DOHH2 (cell line): ENCODE measurements around the gene PRKCQ.

Experiments
- H3F3A ChIP-seq: fragments of 200-600 bp; sonication (generic), shearing (Covaris generic); 2 replicates; pipeline ENCODE4 v1.6.0; 2016; ENCODE audit warnings: antibody characterized with exemption, mild to moderate bottlenecking; ENCODE audit not compliant: control insufficient read depth, insufficient read depth
- H3K27ac ChIP-seq: fragments of 200-600 bp; sonication (generic); 2 replicates; pipeline ENCODE4 v1.5.1; 2014; ENCODE audit warnings: low read depth, mild to moderate bottlenecking, low read length, moderate library complexity
- H3K27me3 ChIP-seq: fragments of 200-600 bp; sonication (generic); 2 replicates; pipeline ENCODE4 v1.6.1; 2014; ENCODE audit warnings: mild to moderate bottlenecking, low read length, mixed read lengths; ENCODE audit not compliant: control insufficient read depth
- H3K36me3 ChIP-seq: fragments of 200-600 bp; sonication (generic); 2 replicates; pipeline ENCODE4 v1.6.1; 2014; ENCODE audit warnings: mild to moderate bottlenecking, low read length, moderate library complexity, mixed read lengths; ENCODE audit not compliant: control insufficient read depth
- H3K4me1 ChIP-seq: fragments of 200-600 bp; sonication (generic); 2 replicates; pipeline ENCODE4 v1.6.1; 2014; ENCODE audit warnings: mild to moderate bottlenecking, low read length, mixed read lengths; ENCODE audit not compliant: control insufficient read depth
- H3K4me2 ChIP-seq: fragments of 200-600 bp; sonication (generic); 2 replicates; pipeline ENCODE4 v1.6.0; 2014; ENCODE audit warnings: mild to moderate bottlenecking, low read length, moderate library complexity
- H3K4me3 ChIP-seq: fragments of 200-600 bp; sonication (generic); 2 replicates; pipeline ENCODE4 v1.5.1; 2014; ENCODE audit warnings: mild to moderate bottlenecking, low read length, mixed read lengths
- H3K79me2 ChIP-seq: fragments of 200-600 bp; sonication (generic); 2 replicates; pipeline ENCODE4 v1.6.1; 2014; ENCODE audit warnings: mild to moderate bottlenecking, low read length, mixed read lengths; ENCODE audit not compliant: control insufficient read depth
- H3K9me2 ChIP-seq: fragments of 200-600 bp; sonication (generic); replicated peaks from 2 replicates; pipeline ENCODE4 v1.6.1; 2014; ENCODE audit warnings: mild to moderate bottlenecking, low read length, mixed read lengths; ENCODE audit not compliant: control insufficient read depth
- H3K9me3 ChIP-seq: fragments of 200-600 bp; sonication (generic); 2 replicates; pipeline ENCODE4 v1.6.1; 2014; ENCODE audit warnings: antibody characterized with exemption, low read length, mixed read lengths; ENCODE audit not compliant: control insufficient read depth, insufficient read depth
- H4K20me1 ChIP-seq: fragments of 200-600 bp; sonication (generic); 2 replicates; pipeline ENCODE4 v1.6.0; 2014; ENCODE audit warnings: low read depth, mild to moderate bottlenecking, antibody characterized with exemption, low read length, moderate library complexity; ENCODE audit not compliant: control insufficient read depth, insufficient read depth
- CTCF ChIP-seq: fragments of 200-600 bp; sonication (generic); IDR thresholded peaks from one replicate; pipeline ENCODE4 v1.5.1; 2014; ENCODE audit warnings: antibody characterized with exemption, mild to moderate bottlenecking, low read depth, low read length; ENCODE audit not compliant: poor library complexity, severe bottlenecking
- EZH2phosphoT487 ChIP-seq: fragments of 200-600 bp; sonication (generic); IDR thresholded peaks from 2 replicates; pipeline ENCODE4 v1.6.1; 2017; ENCODE audit warnings: borderline replicate concordance, mild to moderate bottlenecking, antibody characterized with exemption, low read length, moderate library complexity, mixed read lengths

PRKCQ gene

GRCh38 chr10:6578795-6579182 is 1.3 kb downstream of the PRKCQ start:
- Histone ChIP-seq H3K27ac (no peak overlapping the region), H3K36me3 (no peaks in the 10 kb centered on the region), H3K27me3 (peaks cover 53% of the 10 kb centered on the region), H3K79me2 (no peaks in the 10 kb centered on the region), H3K9me2 (no peaks in the 10 kb centered on the region), H3K4me2 (no peak overlapping the region), H3K9me3 (no peaks in the 10 kb centered on the region), H3K4me1 (0 out of 2 replicates have a peak, but pooled peaks cover 3% of the 10 kb centered on the region), H4K20me1 (no peaks in the 10 kb centered on the region), H3K4me3 (no peak overlapping the region), H3F3A (no peaks in the 10 kb centered on the region)
- no peak for TF ChIP-seq CTCF
- TF ChIP-seq EZH2phosphoT487 = no peak

- Histone ChIP-seq H3K36me3 (no peaks in the 10 kb centered on the region), H3K4me3 (no peak overlapping the region), H3K4me2 (no peak overlapping the region), H3K27ac (no peak overlapping the region), H3F3A (no peaks in the 10 kb centered on the region), H3K27me3 (peaks cover 53% of the 10 kb centered on the region), H3K4me1 (0 out of 2 replicates have a peak, but pooled peaks cover 3% of the 10 kb centered on the region), H3K9me3 (no peaks in the 10 kb centered on the region), H4K20me1 (no peaks in the 10 kb centered on the region), H3K9me2 (no peaks in the 10 kb centered on the region), H3K79me2 (no peaks in the 10 kb centered on the region)
- TF ChIP-seq EZH2phosphoT487 = no peak
- no peak for TF ChIP-seq CTCF
These were observed 1.8 kb downstream of the PRKCQ start for GRCh38 chr10:6578251-6578771.

- peaks cover 53% of the 10 kb centered on the region for H3K27me3 ChIP-seq
- no peak overlapping the region for H3K4me2 ChIP-seq
- H3K4me3 ChIP-seq = no peak overlapping the region
- no peaks in the 10 kb centered on the region for H3K9me2 ChIP-seq
- H4K20me1 ChIP-seq = no peaks in the 10 kb centered on the region
- H3F3A ChIP-seq = no peaks in the 10 kb centered on the region
- H3K9me3 ChIP-seq = no peaks in the 10 kb centered on the region
- no peaks in the 10 kb centered on the region for H3K36me3 ChIP-seq
- H3K27ac ChIP-seq = no peak overlapping the region
- H3K4me1 ChIP-seq = 0 out of 2 replicates have a peak, but pooled peaks cover 3% of the 10 kb centered on the region
- no peaks in the 10 kb centered on the region for H3K79me2 ChIP-seq
- no peak for TF ChIP-seq CTCF
- no peak for TF ChIP-seq EZH2phosphoT487
These were observed 3.8 kb downstream of the PRKCQ start for GRCh38 chr10:6576326-6576725.
